BLaER1 (cell line): ENCODE data around the gene SMOC1.

Source experiments
- H3K27ac ChIP-seq: shearing (Covaris generic); formaldehyde crosslinking; 2 replicates; pipeline ENCODE4 v1.8.1; 2022
- H3K27me3 ChIP-seq: shearing (Covaris generic); formaldehyde crosslinking; 2 replicates; pipeline ENCODE4 v1.8.1; 2022
- H3K36me3 ChIP-seq: shearing (Covaris generic); formaldehyde crosslinking; 2 replicates; pipeline ENCODE4 v1.8.1; 2022
- H3K4me1 ChIP-seq: shearing (Covaris generic); formaldehyde crosslinking; 2 replicates; pipeline ENCODE4 v1.8.1; 2022
- H3K4me2 ChIP-seq: shearing (Covaris generic); formaldehyde crosslinking; 2 replicates; pipeline ENCODE4 v1.8.1; 2022
- H3K4me3 ChIP-seq: shearing (Covaris generic); formaldehyde crosslinking; 2 replicates; pipeline ENCODE4 v1.8.1; 2022
- H3K9ac ChIP-seq: shearing (Covaris generic); formaldehyde crosslinking; 2 replicates; pipeline ENCODE4 v1.8.1; 2022
- H3K9me3 ChIP-seq: shearing (Covaris generic); formaldehyde crosslinking; 2 replicates; pipeline ENCODE4 v1.8.1; 2022
- H4K20me1 ChIP-seq: shearing (Covaris generic); formaldehyde crosslinking; 2 replicates; pipeline ENCODE4 v1.8.1; 2022
- Cebpa-rat ChIP-seq: shearing (Covaris generic); IDR thresholded peaks from 2 replicates; pipeline ENCODE4 v1.8.1; 2022

Gene SMOC1

GRCh38 chr14:69861025-69861569, 18.1 kb upstream of the SMOC1 start:
- Histone ChIP-seq H3K27ac (no peak overlapping the region), H3K9ac (no peak overlapping the region), H3K36me3 (no peaks in the 10 kb centered on the region), H3K27me3 (no peaks in the 10 kb centered on the region), H4K20me1 (no peaks in the 10 kb centered on the region), H3K4me3 (no peak overlapping the region), H3K4me1 (no peaks in the 10 kb centered on the region), H3K4me2 (no peak overlapping the region), H3K9me3 (peaks cover 19% of the 10 kb centered on the region)
- TF ChIP-seq Cebpa-rat = no peak

GRCh38 chr14:69863083-69863482, 16.1 kb upstream of the SMOC1 start:
- no peaks in the 10 kb centered on the region for H4K20me1 ChIP-seq
- H3K36me3 ChIP-seq = no peaks in the 10 kb centered on the region
- H3K27me3 ChIP-seq = no peaks in the 10 kb centered on the region
- TF ChIP-seq Cebpa-rat = no peak
- no peaks in the 10 kb centered on the region for H3K4me1 ChIP-seq
- no peak overlapping the region for H3K4me3 ChIP-seq
- H3K4me2 ChIP-seq = no peak overlapping the region
- H3K27ac ChIP-seq = no peak overlapping the region
- no peak overlapping the region for H3K9ac ChIP-seq
- H3K9me3 ChIP-seq = peaks cover 33% of the 10 kb centered on the region

GRCh38 chr14:69865701-69866365, 13.4 kb upstream of the SMOC1 start:
- Histone ChIP-seq H3K4me3 (no peak overlapping the region), H3K9ac (no peak overlapping the region), H4K20me1 (no peaks in the 10 kb centered on the region), H3K27ac (no peak overlapping the region), H3K4me2 (no peak overlapping the region), H3K9me3 (peaks cover 37% of the 10 kb centered on the region), H3K27me3 (no peaks in the 10 kb centered on the region), H3K36me3 (no peaks in the 10 kb centered on the region), H3K4me1 (no peaks in the 10 kb centered on the region)
- TF ChIP-seq Cebpa-rat = no peak

- H3K9me3 ChIP-seq = peaks cover 37% of the 10 kb centered on the region
- H3K4me3 ChIP-seq = no peak overlapping the region
- TF ChIP-seq Cebpa-rat = no peak
- no peaks in the 10 kb centered on the region for H3K4me1 ChIP-seq
- H3K27ac ChIP-seq = no peak overlapping the region
- no peak overlapping the region for H3K9ac ChIP-seq
- H3K36me3 ChIP-seq = no peaks in the 10 kb centered on the region
- H3K4me2 ChIP-seq = no peak overlapping the region
- no peaks in the 10 kb centered on the region for H3K27me3 ChIP-seq
- H4K20me1 ChIP-seq = no peaks in the 10 kb centered on the region
Measured at GRCh38 chr14:69868363-69868963, 10.8 kb upstream of the SMOC1 start.

- H3K4me1 ChIP-seq = no peaks in the 10 kb centered on the region
- H3K27me3 ChIP-seq = no peaks in the 10 kb centered on the region
- peaks cover 21% of the 10 kb centered on the region for H3K9me3 ChIP-seq
- H3K4me3 ChIP-seq = no peak overlapping the region
- no peak overlapping the region for H3K4me2 ChIP-seq
- no peak overlapping the region for H3K27ac ChIP-seq
- no peak for TF ChIP-seq Cebpa-rat
- H3K36me3 ChIP-seq = no peaks in the 10 kb centered on the region
- no peaks in the 10 kb centered on the region for H4K20me1 ChIP-seq
- H3K9ac ChIP-seq = no peak overlapping the region
Measured at GRCh38 chr14:69870613-69871012, 8.6 kb upstream of the SMOC1 start.

GRCh38 chr14:69873877-69874780, 5.1 kb upstream of the SMOC1 start:
- Histone ChIP-seq H4K20me1 (no peaks in the 10 kb centered on the region), H3K27me3 (peaks cover 19% of the 10 kb centered on the region), H3K4me2 (no peak overlapping the region), H3K4me3 (no peak overlapping the region), H3K4me1 (peaks cover 1% of the 10 kb centered on the region; the same call in 1 of the 2 replicates), H3K9ac (no peak overlapping the region), H3K27ac (no peak overlapping the region), H3K9me3 (no peaks in the 10 kb centered on the region), H3K36me3 (no peaks in the 10 kb centered on the region)
- TF ChIP-seq Cebpa-rat = no peak

- Histone ChIP-seq H3K4me2 (no peak overlapping the region), H3K9ac (no peak overlapping the region), H3K9me3 (no peaks in the 10 kb centered on the region; the same call in 1 of the 2 replicates), H3K4me3 (no peak overlapping the region), H3K27ac (no peak overlapping the region), H3K4me1 (peaks cover 8% of the 10 kb centered on the region), H4K20me1 (no peaks in the 10 kb centered on the region), H3K36me3 (no peaks in the 10 kb centered on the region), H3K27me3 (peaks cover 41% of the 10 kb centered on the region)
- TF ChIP-seq Cebpa-rat = no peak
Measured at GRCh38 chr14:69876221-69876847, 2.9 kb upstream of the SMOC1 start.

- no peak overlapping the region for H3K27ac ChIP-seq
- H3K4me1 ChIP-seq = peaks cover 8% of the 10 kb centered on the region
- TF ChIP-seq Cebpa-rat = no peak
- no peaks in the 10 kb centered on the region for H4K20me1 ChIP-seq
- H3K27me3 ChIP-seq = peaks cover 47% of the 10 kb centered on the region
- no peak overlapping the region for H3K4me2 ChIP-seq
- H3K9me3 ChIP-seq = no peaks in the 10 kb centered on the region; the same call in 1 of the 2 replicates
- H3K36me3 ChIP-seq = no peaks in the 10 kb centered on the region
- no peak overlapping the region for H3K4me3 ChIP-seq
- H3K9ac ChIP-seq = no peak overlapping the region
Measured at GRCh38 chr14:69876848-69877306, 2.3 kb upstream of the SMOC1 start.

GRCh38 chr14:69877492-69877891, 1.7 kb upstream of the SMOC1 start:
- H4K20me1 ChIP-seq = no peaks in the 10 kb centered on the region
- H3K9me3 ChIP-seq = no peaks in the 10 kb centered on the region; the same call in 1 of the 2 replicates
- H3K27me3 ChIP-seq = peaks cover 53% of the 10 kb centered on the region
- no peak overlapping the region for H3K4me3 ChIP-seq
- no peak overlapping the region for H3K4me2 ChIP-seq
- H3K27ac ChIP-seq = no peak overlapping the region
- no peak overlapping the region for H3K9ac ChIP-seq
- H3K4me1 ChIP-seq = peaks cover 12% of the 10 kb centered on the region
- TF ChIP-seq Cebpa-rat = no peak
- no peaks in the 10 kb centered on the region for H3K36me3 ChIP-seq
